Measurements from ENCODE around the gene MRPL22.
A peak's percentile ranks its signal among the peaks of the same experiment; 100 is the strongest.

The MRPL22 gene

DNA sequence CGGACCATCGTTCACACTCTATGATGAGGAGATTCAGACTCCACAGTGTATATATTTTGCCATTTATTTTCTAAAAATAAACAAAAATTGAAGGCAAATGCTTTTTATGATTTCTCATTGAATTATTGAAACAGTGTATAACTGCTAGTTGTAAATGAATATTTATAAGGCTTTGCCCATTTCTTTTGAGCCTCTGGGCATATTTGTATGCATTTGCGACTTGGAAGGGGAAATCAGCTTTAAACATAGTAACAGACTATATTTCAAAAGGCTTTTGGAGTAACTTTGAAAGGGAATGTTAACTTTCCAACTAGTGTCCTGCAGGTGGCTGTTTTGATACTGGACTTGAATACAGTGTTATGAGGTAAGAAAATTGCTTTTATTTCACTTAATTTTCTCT is 26.0 kb downstream of the MRPL22 start:
- no peaks in the 10 kb centered on the region for H3K27me3 ChIP-seq (ENCODE audit: low read depth, low read length)
- peaks cover 13% of the 10 kb centered on the region for H3K36me3 ChIP-seq (replicated peaks; ENCODE audit: low read depth, low read length)
- H2AFZ ChIP-seq (ENCODE audit: low read depth, low read length): no peak overlapping the region
- H3K4me3 ChIP-seq (ENCODE audit: low read length): no peak overlapping the region
- peaks cover 14% of the 10 kb centered on the region for H3K4me1 ChIP-seq (ENCODE audit: low read length)
- no peaks in the 10 kb centered on the region for H3K9me3 ChIP-seq (ENCODE audit: insufficient read depth, low read length)
- no peak overlapping the region for H3K27ac ChIP-seq (ENCODE audit: low read length)
- H4K20me1 ChIP-seq (ENCODE audit: insufficient read depth, low read length): no peaks in the 10 kb centered on the region
- no peak for TF ChIP-seq EZH2phosphoT487 (IDR thresholded peaks at IDR 0.05; ENCODE audit: low read depth)
- TF ChIP-seq, protein P1, sequence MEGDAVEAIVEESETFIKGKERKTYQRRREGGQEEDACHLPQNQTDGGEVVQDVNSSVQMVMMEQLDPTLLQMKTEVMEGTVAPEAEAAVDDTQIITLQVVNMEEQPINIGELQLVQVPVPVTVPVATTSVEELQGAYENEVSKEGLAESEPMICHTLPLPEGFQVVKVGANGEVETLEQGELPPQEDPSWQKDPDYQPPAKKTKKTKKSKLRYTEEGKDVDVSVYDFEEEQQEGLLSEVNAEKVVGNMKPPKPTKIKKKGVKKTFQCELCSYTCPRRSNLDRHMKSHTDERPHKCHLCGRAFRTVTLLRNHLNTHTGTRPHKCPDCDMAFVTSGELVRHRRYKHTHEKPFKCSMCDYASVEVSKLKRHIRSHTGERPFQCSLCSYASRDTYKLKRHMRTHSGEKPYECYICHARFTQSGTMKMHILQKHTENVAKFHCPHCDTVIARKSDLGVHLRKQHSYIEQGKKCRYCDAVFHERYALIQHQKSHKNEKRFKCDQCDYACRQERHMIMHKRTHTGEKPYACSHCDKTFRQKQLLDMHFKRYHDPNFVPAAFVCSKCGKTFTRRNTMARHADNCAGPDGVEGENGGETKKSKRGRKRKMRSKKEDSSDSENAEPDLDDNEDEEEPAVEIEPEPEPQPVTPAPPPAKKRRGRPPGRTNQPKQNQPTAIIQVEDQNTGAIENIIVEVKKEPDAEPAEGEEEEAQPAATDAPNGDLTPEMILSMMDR (IDR thresholded peaks at IDR 0.05; ENCODE audit: low read depth, low read length): no peak
- no peak overlapping the region for H3K4me2 ChIP-seq (ENCODE audit: low read length)
- H3K9ac ChIP-seq (ENCODE audit: low read length): no peak overlapping the region
- no peaks in the 10 kb centered on the region for H3K79me2 ChIP-seq (ENCODE audit: low read length)

DNA sequence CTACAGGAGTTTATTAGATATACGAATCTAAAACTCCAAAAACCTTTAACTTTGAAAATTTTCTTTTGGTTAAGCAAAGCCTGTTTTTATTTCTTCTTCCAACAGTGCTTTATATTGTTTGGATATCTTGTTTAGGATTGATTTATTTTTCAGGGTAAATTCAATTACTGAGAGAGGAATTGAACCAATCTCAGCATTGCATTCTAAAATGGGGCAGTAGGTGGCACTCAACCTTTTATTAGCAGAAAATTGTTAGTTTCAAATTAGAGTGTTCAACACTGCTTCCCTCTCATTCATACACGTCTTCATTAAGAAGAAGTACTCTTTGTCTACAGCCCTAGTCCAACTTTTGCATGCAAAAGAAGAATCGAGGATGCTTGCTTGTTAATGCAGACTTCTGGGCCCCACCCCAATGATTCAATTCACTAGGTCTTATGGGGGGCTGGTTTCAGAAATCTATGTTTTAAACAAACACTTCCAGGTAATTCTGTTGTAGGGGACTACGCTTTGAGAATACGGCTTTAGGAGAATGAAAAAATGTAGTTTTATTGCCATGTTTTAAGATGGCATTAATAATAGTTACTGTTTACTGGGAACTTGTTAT is 26.6 kb downstream of the MRPL22 start:
- Histone ChIP-seq H4K20me1 (ENCODE audit: insufficient read depth, low read length) (no peaks in the 10 kb centered on the region), H3K27me3 (ENCODE audit: low read depth, low read length) (no peaks in the 10 kb centered on the region), H3K79me2 (ENCODE audit: low read length) (no peaks in the 10 kb centered on the region), H3K36me3 (replicated peaks; ENCODE audit: low read depth, low read length) (peaks cover 13% of the 10 kb centered on the region), H3K9ac (ENCODE audit: low read length) (no peak overlapping the region), H3K4me1 (ENCODE audit: low read length) (peaks cover 7% of the 10 kb centered on the region), H2AFZ (ENCODE audit: low read depth, low read length) (no peak overlapping the region), H3K9me3 (ENCODE audit: insufficient read depth, low read length) (no peaks in the 10 kb centered on the region), H3K4me3 (ENCODE audit: low read length) (no peak overlapping the region), H3K4me2 (ENCODE audit: low read length) (no peak overlapping the region), H3K27ac (ENCODE audit: low read length) (no peak overlapping the region)
- TF ChIP-seq, protein P1 (IDR thresholded peaks at IDR 0.05; ENCODE audit: low read depth, low read length): peak; percentile 56
- no peak for TF ChIP-seq EZH2phosphoT487 (IDR thresholded peaks at IDR 0.05; ENCODE audit: low read depth)

DNA sequence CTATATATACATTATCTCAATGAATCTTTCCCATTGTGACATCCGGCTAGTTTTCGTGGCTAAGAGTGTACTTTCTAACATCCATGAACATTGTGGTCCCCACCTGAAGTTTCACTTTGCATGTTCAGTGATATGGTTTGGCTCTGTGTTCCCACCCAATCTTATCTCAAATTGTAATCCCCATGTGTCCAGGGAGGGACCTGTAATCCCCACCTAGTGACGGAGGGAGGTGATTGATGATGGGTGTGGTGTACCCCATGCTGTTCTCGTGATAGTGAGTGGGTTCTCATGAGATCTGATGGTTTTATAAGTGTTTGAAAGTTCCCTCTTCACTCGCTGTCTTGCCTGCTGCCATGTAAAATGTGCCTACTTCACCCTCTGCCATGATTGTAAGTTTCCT is 28.1 kb downstream of the MRPL22 start:
- no peaks in the 10 kb centered on the region for H3K9me3 ChIP-seq (ENCODE audit: insufficient read depth, low read length)
- H2AFZ ChIP-seq (ENCODE audit: low read depth, low read length): no peak overlapping the region
- H3K4me2 ChIP-seq (ENCODE audit: low read length): no peak overlapping the region
- H3K36me3 ChIP-seq (replicated peaks; ENCODE audit: low read depth, low read length): peaks cover 13% of the 10 kb centered on the region
- no peaks in the 10 kb centered on the region for H4K20me1 ChIP-seq (ENCODE audit: insufficient read depth, low read length)
- H3K4me1 ChIP-seq (ENCODE audit: low read length): peaks cover 3% of the 10 kb centered on the region; the same call in 1 of the 2 replicates
- H3K9ac ChIP-seq (ENCODE audit: low read length): no peak overlapping the region
- H3K79me2 ChIP-seq (ENCODE audit: low read length): no peaks in the 10 kb centered on the region
- no peaks in the 10 kb centered on the region for H3K27me3 ChIP-seq (ENCODE audit: low read depth, low read length)
- TF ChIP-seq, protein P1 (IDR thresholded peaks at IDR 0.05; ENCODE audit: low read depth, low read length): no peak
- TF ChIP-seq EZH2phosphoT487 (IDR thresholded peaks at IDR 0.05; ENCODE audit: low read depth): no peak
- no peak overlapping the region for H3K27ac ChIP-seq (ENCODE audit: low read length)
- H3K4me3 ChIP-seq (ENCODE audit: low read length): no peak overlapping the region

DNA sequence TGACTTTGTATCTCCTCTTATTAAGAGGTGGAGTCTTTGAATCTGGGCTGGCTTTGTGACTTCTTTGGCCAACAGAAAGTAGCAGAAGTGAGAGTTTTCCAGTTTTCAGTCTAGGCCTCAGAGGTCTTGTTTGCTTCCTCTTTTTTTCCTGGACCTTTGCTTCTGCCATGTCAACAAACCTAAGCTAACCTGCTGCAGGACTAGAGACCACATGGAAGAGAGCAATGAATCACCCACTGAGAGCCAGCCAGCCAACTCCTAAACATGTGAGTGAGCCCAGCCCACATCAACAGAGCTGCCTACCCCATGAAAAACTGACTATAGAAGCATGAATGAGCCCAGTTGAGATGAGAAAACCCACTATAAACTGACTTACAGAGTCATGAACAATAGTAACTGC is 29.9 kb downstream of the MRPL22 start:
- TF ChIP-seq, protein P1 (IDR thresholded peaks at IDR 0.05; ENCODE audit: low read depth, low read length): no peak
- no peak for TF ChIP-seq EZH2phosphoT487 (IDR thresholded peaks at IDR 0.05; ENCODE audit: low read depth)
- H3K9ac ChIP-seq (ENCODE audit: low read length): no peak overlapping the region
- H3K4me3 ChIP-seq (ENCODE audit: low read length): no peak overlapping the region
- H3K79me2 ChIP-seq (ENCODE audit: low read length): no peaks in the 10 kb centered on the region
- no peaks in the 10 kb centered on the region for H4K20me1 ChIP-seq (ENCODE audit: insufficient read depth, low read length)
- H3K4me1 ChIP-seq (ENCODE audit: low read length): peaks cover 3% of the 10 kb centered on the region; the same call in 1 of the 2 replicates
- H3K4me2 ChIP-seq (ENCODE audit: low read length): no peak overlapping the region
- H3K27me3 ChIP-seq (ENCODE audit: low read depth, low read length): no peaks in the 10 kb centered on the region
- H3K27ac ChIP-seq (ENCODE audit: low read length): no peak overlapping the region
- H3K36me3 ChIP-seq (replicated peaks; ENCODE audit: low read depth, low read length): peaks cover 8% of the 10 kb centered on the region
- H3K9me3 ChIP-seq (ENCODE audit: insufficient read depth, low read length): no peaks in the 10 kb centered on the region
- no peak overlapping the region for H2AFZ ChIP-seq (ENCODE audit: low read depth, low read length)

Measured in OCI-LY3 (cell line).